ENCODE results near the gene NRIP1.

DNA sequence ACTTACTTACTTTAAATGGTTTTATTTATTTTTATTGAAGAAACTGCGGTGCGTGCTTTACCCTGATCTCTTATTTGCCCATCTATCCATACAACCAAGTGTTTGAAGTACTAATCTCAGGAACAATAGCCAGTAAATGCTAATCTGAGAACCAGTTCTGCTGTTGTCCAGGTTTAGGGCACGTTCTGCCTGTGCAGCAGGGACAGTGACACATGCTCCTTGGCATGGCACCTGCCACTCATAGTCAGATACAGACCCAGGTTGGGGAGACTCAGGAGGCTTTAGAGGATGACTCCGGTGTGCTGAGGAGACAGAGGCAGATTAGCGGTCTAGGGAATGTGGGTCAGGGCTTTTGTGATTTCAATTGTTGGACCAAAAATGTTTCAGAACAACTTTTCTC, 83.6 kb downstream of the NRIP1 start:
- TF ChIP-seq, protein P1, sequence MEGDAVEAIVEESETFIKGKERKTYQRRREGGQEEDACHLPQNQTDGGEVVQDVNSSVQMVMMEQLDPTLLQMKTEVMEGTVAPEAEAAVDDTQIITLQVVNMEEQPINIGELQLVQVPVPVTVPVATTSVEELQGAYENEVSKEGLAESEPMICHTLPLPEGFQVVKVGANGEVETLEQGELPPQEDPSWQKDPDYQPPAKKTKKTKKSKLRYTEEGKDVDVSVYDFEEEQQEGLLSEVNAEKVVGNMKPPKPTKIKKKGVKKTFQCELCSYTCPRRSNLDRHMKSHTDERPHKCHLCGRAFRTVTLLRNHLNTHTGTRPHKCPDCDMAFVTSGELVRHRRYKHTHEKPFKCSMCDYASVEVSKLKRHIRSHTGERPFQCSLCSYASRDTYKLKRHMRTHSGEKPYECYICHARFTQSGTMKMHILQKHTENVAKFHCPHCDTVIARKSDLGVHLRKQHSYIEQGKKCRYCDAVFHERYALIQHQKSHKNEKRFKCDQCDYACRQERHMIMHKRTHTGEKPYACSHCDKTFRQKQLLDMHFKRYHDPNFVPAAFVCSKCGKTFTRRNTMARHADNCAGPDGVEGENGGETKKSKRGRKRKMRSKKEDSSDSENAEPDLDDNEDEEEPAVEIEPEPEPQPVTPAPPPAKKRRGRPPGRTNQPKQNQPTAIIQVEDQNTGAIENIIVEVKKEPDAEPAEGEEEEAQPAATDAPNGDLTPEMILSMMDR (conservative IDR thresholded peaks at IDR 0.05; ENCODE audit: low read depth, low read length), result no peak
- TF ChIP-seq EZH2 (IDR thresholded peaks at IDR 0.05; ENCODE audit: borderline replicate concordance, low read depth, low read length, poor library complexity, severe bottlenecking), result no peak
